Measurements from ENCODE around the gene KRT72. TPM values are rescaled to one million over a fixed set of nuclear protein-coding genes. Genes with fewer than 3 reads are reported as not detected.

KRT72 gene
- polyA plus RNA-seq, 1 donor from 2014 or later = not detected

- Histone ChIP-seq H3K9me3 (ENCODE audit: low read length) (no peaks in the 10 kb centered on the region), H3K36me3 (ENCODE audit: insufficient read depth, low read length) (no peaks in the 10 kb centered on the region), H4K20me1 (ENCODE audit: insufficient read depth) (no peaks in the 10 kb centered on the region), H3K4me2 (ENCODE audit: low read length) (no peak overlapping the region), H2AFZ (ENCODE audit: low read depth, low read length) (no peak overlapping the region), H3F3A (ENCODE audit: insufficient read depth, low read length, poor library complexity, severe bottlenecking) (no peaks in the 10 kb centered on the region), H3K9ac (ENCODE audit: low read length) (no peak overlapping the region), H3K9me2 (ENCODE audit: insufficient read depth, low read length) (no peaks in the 10 kb centered on the region), H3K27me3 (ENCODE audit: insufficient read depth, low read depth, low read length) (no peaks in the 10 kb centered on the region), H3K4me3 (ENCODE audit: low read length) (no peak overlapping the region), H3K27ac (ENCODE audit: low read length) (no peak overlapping the region), H3K79me2 (replicated peaks; ENCODE audit: insufficient read depth, low read length) (no peaks in the 10 kb centered on the region)
- TF ChIP-seq MXI1 (conservative IDR thresholded peaks at IDR 0.05; ENCODE audit: poor library complexity, severe bottlenecking) (no peak), SMC3 (conservative IDR thresholded peaks at IDR 0.05; ENCODE audit: poor library complexity) (no peak), RAD21 (conservative IDR thresholded peaks at IDR 0.05) (no peak), CTCF (IDR thresholded peaks at IDR 0.05; ENCODE audit: poor library complexity, severe bottlenecking) (no peak), EP300 (conservative IDR thresholded peaks at IDR 0.05; ENCODE audit: poor library complexity, severe bottlenecking) (no peak), EZH2 (IDR thresholded peaks at IDR 0.05; ENCODE audit: borderline replicate concordance, insufficient read depth, low read length, poor library complexity, severe bottlenecking) (no peak), TAF1 (IDR thresholded peaks at IDR 0.05; ENCODE audit: low read depth) (no peak), POLR2AphosphoS5 (IDR thresholded peaks at IDR 0.05) (no peak)
- TF ChIP-seq, protein P1, sequence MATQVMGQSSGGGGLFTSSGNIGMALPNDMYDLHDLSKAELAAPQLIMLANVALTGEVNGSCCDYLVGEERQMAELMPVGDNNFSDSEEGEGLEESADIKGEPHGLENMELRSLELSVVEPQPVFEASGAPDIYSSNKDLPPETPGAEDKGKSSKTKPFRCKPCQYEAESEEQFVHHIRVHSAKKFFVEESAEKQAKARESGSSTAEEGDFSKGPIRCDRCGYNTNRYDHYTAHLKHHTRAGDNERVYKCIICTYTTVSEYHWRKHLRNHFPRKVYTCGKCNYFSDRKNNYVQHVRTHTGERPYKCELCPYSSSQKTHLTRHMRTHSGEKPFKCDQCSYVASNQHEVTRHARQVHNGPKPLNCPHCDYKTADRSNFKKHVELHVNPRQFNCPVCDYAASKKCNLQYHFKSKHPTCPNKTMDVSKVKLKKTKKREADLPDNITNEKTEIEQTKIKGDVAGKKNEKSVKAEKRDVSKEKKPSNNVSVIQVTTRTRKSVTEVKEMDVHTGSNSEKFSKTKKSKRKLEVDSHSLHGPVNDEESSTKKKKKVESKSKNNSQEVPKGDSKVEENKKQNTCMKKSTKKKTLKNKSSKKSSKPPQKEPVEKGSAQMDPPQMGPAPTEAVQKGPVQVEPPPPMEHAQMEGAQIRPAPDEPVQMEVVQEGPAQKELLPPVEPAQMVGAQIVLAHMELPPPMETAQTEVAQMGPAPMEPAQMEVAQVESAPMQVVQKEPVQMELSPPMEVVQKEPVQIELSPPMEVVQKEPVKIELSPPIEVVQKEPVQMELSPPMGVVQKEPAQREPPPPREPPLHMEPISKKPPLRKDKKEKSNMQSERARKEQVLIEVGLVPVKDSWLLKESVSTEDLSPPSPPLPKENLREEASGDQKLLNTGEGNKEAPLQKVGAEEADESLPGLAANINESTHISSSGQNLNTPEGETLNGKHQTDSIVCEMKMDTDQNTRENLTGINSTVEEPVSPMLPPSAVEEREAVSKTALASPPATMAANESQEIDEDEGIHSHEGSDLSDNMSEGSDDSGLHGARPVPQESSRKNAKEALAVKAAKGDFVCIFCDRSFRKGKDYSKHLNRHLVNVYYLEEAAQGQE (IDR thresholded peaks at IDR 0.05; ENCODE audit: borderline replicate concordance) = no peak
Measured at GRCh38 chr12:52637299-52637698, 36.0 kb upstream of the KRT72 start.

DNA sequence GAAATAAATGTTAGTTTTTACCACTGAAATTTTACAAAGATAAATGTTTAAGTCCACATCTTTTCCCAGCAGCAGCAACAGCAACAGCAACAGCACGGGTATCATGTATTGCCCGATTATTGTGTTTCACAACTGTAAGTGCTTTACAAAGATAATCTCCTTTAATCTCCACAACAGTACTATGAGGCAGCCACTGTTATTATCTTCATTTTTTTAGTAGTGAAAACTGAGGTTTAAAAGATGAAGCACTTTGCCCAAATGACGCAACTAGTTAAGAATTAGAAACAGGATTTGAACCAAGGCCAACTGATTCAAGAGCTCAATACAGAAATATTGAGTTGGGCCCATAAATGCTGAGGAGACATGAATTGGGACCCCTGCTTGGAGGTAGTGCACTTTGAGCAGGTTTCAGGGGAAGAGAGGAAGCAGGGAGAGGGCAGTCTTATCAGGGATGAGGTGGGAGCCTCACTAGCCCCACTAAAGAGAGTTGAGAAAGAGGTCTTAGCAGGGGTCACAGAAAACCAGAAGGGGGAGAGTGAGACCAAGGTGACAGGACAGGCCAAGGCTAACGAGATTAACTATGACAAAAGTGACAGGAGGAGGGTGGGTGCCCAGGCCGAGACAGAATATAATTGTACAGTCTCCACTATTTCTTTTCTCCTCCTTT, 35.5 kb upstream of the KRT72 start:
- TF ChIP-seq POLR2AphosphoS5 (IDR thresholded peaks at IDR 0.05) = no peak
- TF ChIP-seq, protein P1 (IDR thresholded peaks at IDR 0.05; ENCODE audit: borderline replicate concordance) = no peak
- TF ChIP-seq SMC3 (conservative IDR thresholded peaks at IDR 0.05; ENCODE audit: poor library complexity) = no peak
- TF ChIP-seq TAF1 (IDR thresholded peaks at IDR 0.05; ENCODE audit: low read depth) = no peak
- no peak for TF ChIP-seq MXI1 (conservative IDR thresholded peaks at IDR 0.05; ENCODE audit: poor library complexity, severe bottlenecking)
- no peak for TF ChIP-seq EP300 (conservative IDR thresholded peaks at IDR 0.05; ENCODE audit: poor library complexity, severe bottlenecking)
- TF ChIP-seq EZH2 (IDR thresholded peaks at IDR 0.05; ENCODE audit: borderline replicate concordance, insufficient read depth, low read length, poor library complexity, severe bottlenecking) = no peak
- TF ChIP-seq CTCF (IDR thresholded peaks at IDR 0.05; ENCODE audit: poor library complexity, severe bottlenecking) = no peak
- no peak for TF ChIP-seq RAD21 (conservative IDR thresholded peaks at IDR 0.05)
- H3K4me3 ChIP-seq (ENCODE audit: low read length) = no peak overlapping the region
- no peaks in the 10 kb centered on the region for H4K20me1 ChIP-seq (ENCODE audit: insufficient read depth)
- no peak overlapping the region for H3K4me2 ChIP-seq (ENCODE audit: low read length)
- no peaks in the 10 kb centered on the region for H3K36me3 ChIP-seq (ENCODE audit: insufficient read depth, low read length)
- H3K27ac ChIP-seq (ENCODE audit: low read length) = no peak overlapping the region
- no peaks in the 10 kb centered on the region for H3K79me2 ChIP-seq (replicated peaks; ENCODE audit: insufficient read depth, low read length)
- no peaks in the 10 kb centered on the region for H3K9me2 ChIP-seq (ENCODE audit: insufficient read depth, low read length)
- no peak overlapping the region for H2AFZ ChIP-seq (ENCODE audit: low read depth, low read length)
- H3K9me3 ChIP-seq (ENCODE audit: low read length) = no peaks in the 10 kb centered on the region
- no peak overlapping the region for H3K9ac ChIP-seq (ENCODE audit: low read length)
- no peaks in the 10 kb centered on the region for H3K27me3 ChIP-seq (ENCODE audit: insufficient read depth, low read depth, low read length)
- no peaks in the 10 kb centered on the region for H3F3A ChIP-seq (ENCODE audit: insufficient read depth, low read length, poor library complexity, severe bottlenecking)
